ELF-1 (cell line): ENCODE results near the gene ATP10A.
"Not testable (repeated sequence)": the region's sequence is repeated elsewhere in the genome, so short reads cannot be mapped to it uniquely, and the experiment has no call there.

ENCODE experiments used
- DNase-seq: peaks from one replicate; pipeline ENCODE4 v3.0.0-alpha.2; 2016; ENCODE audit warnings: low read depth, low spot score

ATP10A gene

GRCh38 chr15:25856059-25856458 is 7.1 kb downstream of the ATP10A start:
- DNase-seq: not testable (repeated sequence)

- no peak for DNase-seq
Measured at GRCh38 chr15:25852661-25853524, 10.2 kb downstream of the ATP10A start.

DNA sequence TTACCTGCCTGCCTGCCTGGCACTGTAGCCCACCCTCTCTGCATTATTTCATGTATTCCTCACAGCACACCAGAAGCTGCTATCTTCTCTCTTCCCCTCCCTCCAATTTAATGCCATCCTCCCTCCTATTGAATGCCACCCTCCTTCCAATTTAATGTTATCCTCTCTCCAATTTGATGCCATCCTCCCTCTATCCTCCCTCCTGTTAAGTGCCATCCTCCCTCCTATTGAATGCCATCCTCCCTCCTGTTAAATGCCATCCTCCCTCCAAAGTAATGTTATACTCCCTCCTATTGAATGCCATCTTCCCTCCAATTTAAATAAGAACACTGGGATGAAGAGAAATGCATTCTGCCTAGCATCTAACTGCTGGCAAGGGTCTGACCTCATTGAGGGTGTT is 11.1 kb downstream of the ATP10A start:
- DNase-seq: no peak

GRCh38 chr15:25850154-25851111 is 12.7 kb downstream of the ATP10A start:
- DNase-seq: peak; percentile 63

GRCh38 chr15:25849157-25849921 is 13.8 kb downstream of the ATP10A start:
- peak; percentile 38 for DNase-seq

GRCh38 chr15:25848784-25849156 is 14.4 kb downstream of the ATP10A start:
- DNase-seq: peak; percentile 30

DNA sequence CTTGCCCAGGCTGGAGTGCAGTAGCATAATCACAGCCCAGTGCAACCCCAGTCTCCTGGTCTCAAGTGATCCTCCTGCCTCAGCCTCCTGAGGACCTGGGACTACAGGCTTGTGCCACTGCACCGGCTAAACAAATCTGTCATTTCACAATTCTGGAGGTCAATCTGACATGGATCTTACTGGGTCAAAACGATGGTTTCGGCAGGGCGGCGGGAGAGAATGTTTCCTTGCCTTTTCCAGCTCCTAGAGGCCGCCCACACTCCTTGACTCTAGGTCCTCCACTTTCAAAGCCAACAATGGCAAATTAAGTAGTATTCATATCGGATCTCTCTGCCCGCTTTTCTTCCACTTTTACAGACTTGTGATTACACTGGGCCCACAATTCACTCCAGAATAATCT is 14.8 kb downstream of the ATP10A start:
- DNase-seq: no peak

DNA sequence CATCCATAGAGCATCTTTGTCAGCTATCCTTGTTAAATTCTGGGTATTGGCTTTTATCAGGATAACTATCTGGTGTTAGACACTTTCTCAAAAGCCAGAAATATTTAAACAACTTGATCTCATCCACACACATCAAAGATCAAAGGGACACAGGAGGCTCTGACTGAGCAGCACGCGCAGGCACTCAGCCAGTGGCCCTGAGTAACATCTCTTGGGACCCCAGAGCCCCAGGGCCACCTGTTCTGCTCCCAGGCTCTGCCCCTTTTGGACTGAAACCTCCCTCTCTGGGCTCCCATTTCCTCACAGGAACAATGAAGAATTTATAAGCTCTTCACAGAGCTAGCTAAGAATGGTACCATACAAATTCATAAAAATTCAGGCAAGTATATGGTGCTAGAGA is 16.1 kb downstream of the ATP10A start:
- DNase-seq: no peak

- DNase-seq: no peak
Measured at GRCh38 chr15:25846377-25846776, 16.8 kb downstream of the ATP10A start.

GRCh38 chr15:25844981-25845680 is 18.0 kb downstream of the ATP10A start:
- DNase-seq: no peak

DNA sequence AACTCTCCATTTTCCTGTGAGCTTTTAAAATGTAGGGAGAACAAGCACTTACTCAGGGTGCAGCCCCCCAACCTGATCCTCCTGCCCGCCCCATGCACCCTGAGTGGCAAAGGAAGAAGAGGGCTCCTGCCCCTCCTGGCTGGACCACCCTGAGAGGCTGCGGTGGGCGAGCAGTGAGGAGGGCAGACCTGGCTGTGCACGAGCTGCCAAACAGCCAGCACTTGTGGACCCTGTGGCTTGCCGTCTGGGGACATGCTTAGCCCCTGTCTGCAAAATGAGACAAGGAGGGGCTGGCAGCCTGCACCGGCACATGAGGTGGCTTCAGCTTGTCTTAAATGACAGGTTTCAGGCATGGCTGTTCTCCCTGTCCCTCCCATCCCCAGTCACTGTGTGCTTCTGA is 18.6 kb downstream of the ATP10A start:
- no peak for DNase-seq

- no peak for DNase-seq
Measured at GRCh38 chr15:25844076-25844475, 19.1 kb downstream of the ATP10A start.

DNA sequence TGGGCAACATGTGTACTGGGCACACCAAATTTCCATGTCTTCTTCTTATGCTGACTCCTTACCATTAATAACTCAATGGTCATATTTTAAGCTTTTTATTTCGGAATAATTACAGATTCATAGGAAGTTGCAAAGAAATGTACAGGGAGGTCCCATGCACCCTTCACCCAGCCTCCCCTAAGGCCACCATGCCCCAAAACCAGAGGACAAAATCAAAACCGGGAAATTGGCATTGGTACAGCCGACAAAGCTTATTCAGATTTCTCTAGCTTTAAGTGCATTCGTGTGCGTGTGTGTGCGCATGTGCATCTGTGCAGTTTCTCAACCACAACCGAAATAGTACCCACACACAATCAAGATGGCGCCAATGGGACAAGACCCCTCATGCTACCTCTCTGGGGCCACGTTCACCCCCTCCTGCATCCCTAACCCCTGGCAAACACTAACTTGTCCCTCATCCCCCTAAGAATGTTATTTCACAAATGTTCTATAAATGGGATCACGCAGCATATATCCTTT is 23.4 kb downstream of the ATP10A start:
- no peak for DNase-seq

- DNase-seq: no peak
Measured at GRCh38 chr15:25838871-25839195, 24.3 kb downstream of the ATP10A start.

DNA sequence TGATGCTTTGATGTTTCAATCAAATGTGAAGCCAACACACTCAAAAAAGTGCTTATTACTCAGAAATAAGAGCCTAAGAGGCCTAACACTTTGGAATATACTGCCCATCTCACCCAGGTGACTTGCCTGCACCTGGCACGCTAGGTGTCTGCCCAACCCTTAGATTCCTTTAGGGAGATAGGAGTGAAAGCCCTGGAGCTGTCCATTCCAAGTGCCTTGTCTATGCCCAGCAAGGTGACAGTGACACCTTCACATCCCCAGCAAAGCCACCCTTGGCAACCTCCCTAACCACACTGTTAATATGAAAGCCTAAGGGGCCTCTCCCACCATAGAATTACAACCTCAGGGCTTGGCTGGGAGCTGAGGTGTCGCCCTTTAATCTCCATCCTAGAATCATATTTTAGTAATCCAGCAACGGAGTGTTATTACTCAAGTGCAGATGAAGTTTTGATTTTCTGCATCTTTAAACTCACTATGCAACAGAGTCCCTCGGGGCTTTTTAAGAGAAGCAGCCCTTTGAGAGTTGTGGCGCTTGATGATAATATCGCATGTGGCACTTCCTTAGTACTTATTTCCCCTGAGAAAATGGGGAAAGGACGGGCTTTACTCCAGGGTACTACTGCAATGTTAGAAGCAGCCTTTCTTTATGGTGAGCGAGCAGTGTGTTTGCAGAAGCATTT is 24.8 kb downstream of the ATP10A start:
- DNase-seq: no peak

- DNase-seq: no peak
Measured at GRCh38 chr15:25832158-25832557, 31.0 kb downstream of the ATP10A start.

DNA sequence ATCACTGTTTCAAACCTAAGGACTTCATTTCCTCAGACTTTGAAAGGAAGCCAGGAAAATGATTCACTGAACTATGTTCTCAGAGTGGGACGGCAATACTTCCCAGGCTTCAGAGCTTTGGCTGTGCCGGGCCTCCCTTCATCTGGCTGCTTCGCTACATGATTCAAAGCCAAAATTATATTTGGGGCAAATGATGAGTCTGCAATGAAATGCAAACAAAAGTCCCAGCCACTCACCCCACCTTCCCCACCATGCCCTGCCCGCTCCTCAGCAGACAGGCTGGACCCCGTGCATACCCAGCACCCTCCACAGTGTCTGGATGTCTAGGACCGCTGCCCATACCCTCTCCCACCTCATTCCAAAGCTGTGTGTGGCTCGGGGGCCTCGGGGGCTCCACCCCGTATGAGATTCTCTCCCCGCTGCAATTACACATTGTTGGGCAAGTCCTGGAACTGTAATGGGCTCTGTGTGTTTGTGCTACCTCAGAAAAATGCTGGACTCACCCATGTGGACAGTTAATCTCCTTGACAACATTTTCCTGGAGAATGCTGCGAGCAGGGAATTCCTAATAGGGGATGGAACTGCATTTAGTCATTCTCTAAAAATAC is 32.2 kb downstream of the ATP10A start:
- DNase-seq: no peak

DNA sequence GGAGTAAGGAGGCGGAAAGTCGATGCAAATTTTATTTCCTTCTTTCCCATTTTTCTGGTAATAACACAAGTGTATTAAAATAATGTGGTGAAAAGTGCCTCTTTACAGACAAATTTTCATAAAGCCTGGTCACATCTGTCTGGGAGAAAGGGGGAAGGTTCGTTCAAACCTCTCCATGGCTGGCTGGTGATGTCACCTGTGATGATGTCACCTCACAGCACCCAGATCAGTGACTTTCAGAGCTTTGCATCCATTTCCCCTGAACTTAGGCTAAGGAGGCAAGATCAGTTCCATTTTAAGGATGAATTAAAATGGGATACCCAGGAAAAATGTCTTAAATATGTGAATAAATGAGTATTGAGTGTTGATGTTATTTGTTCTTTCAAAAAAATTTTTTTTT is 34.1 kb downstream of the ATP10A start:
- no peak for DNase-seq

DNA sequence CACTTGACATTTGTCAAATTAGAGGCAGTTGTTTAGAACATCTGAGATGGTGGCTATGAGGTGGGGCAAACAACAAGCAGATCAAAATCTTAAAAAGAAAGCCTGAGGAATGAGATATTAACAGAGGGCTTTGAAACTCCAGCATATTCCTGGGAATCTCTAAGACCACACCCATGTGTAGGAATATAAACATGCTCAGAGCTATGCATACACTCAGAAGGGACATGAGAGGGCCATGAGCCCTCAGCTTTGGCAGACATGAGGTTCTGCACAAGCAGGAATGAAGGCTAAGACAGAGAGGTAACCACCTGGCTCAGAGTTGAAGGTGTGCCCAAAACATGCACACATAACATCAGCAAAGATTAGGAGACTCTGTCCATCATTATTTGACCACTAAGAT is 37.9 kb downstream of the ATP10A start:
- DNase-seq: no peak

DNA sequence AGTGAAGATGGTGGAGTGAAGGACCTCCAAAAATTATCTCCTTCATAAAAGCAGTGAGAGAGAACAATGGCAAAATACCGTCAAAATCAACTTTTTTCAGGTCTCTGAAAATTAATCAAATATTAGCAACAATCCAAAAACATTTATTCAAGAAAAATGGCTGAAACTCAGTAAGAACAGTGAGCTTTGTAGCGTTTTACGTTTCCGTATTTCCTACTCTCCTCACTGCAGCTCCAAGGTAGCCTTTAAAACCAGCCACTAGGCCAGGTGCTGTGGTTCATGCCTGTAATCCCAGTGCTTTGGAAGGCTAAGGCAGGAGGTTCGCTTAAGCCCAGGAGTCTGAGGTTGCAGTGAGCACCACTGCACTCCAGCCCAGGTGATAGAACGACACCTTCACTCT is 38.5 kb downstream of the ATP10A start:
- DNase-seq: no peak
